Measurements from ENCODE around the gene ALS2. TPM values are rescaled to one million over a fixed set of nuclear protein-coding genes. Genes with fewer than 3 reads are reported as not detected.

ALS2 gene
- total and polyA plus RNA-seq, 9 donors: 6.1 to 18.5 (median 15.0) TPM

GRCh38 chr2:201775326-201775725 is 5.4 kb downstream of the ALS2 start:
- TF ChIP-seq POLR2A (IDR thresholded peaks at IDR 0.05): no peak
- Histone ChIP-seq H3K4me1 (ENCODE audit: insufficient read depth) (no peaks in the 10 kb centered on the region), H3K27me3 (no peaks in the 10 kb centered on the region), H3K4me3 (no peak overlapping the region), H3K27ac (no peak overlapping the region), H3K36me3 (no peaks in the 10 kb centered on the region), H3K9me3 (no peaks in the 10 kb centered on the region)
- intact Hi-C loops (cut with DNase I): no loop called here
- 100% methylated on average over 1 of the region's 1 CpG for WGBS, 3 donors
- DNase-seq: no peak

- 95 to 96% (median 95%) methylated on average over 2 of the region's 2 CpGs for WGBS, 3 donors
- H3K36me3 ChIP-seq: no peaks in the 10 kb centered on the region
- no peak overlapping the region for H3K27ac ChIP-seq
- no peak for DNase-seq
- no peaks in the 10 kb centered on the region for H3K27me3 ChIP-seq
- no peak for TF ChIP-seq CTCF (IDR thresholded peaks at IDR 0.05)
- TF ChIP-seq POLR2A (IDR thresholded peaks at IDR 0.05): no peak
- TF ChIP-seq EP300 (IDR thresholded peaks at IDR 0.05): no peak
- no peak overlapping the region for H3K4me3 ChIP-seq
- intact Hi-C loops (cut with DNase I): no loop called here
- no peaks in the 10 kb centered on the region for H3K9me3 ChIP-seq
- no peaks in the 10 kb centered on the region for H3K4me1 ChIP-seq (ENCODE audit: insufficient read depth)
Measured at GRCh38 chr2:201774546-201774945, 6.2 kb downstream of the ALS2 start.

- 86 to 89% (median 89%) methylated on average over 1 of the region's 1 CpG for WGBS, 3 donors
- no peaks in the 10 kb centered on the region for H3K36me3 ChIP-seq
- no peaks in the 10 kb centered on the region for H3K9me3 ChIP-seq
- TF ChIP-seq POLR2A (IDR thresholded peaks at IDR 0.05) (no peak), EP300 (IDR thresholded peaks at IDR 0.05) (no peak), CTCF (IDR thresholded peaks at IDR 0.05) (no peak)
- H3K27ac ChIP-seq: no peak overlapping the region
- DNase-seq: no peak
- intact Hi-C loops (cut with DNase I): no loop called here
- no peak overlapping the region for H3K4me3 ChIP-seq
- H3K27me3 ChIP-seq: no peaks in the 10 kb centered on the region
- H3K4me1 ChIP-seq (ENCODE audit: insufficient read depth): no peaks in the 10 kb centered on the region
Measured at GRCh38 chr2:201773990-201774389, 6.7 kb downstream of the ALS2 start.

- Histone ChIP-seq H3K27ac (no peak overlapping the region), H3K9me3 (no peaks in the 10 kb centered on the region), H3K4me3 (no peak overlapping the region), H3K4me1 (ENCODE audit: insufficient read depth) (no peaks in the 10 kb centered on the region), H3K36me3 (no peaks in the 10 kb centered on the region), H3K27me3 (no peaks in the 10 kb centered on the region)
- intact Hi-C loops (cut with DNase I): no loop called here
- TF ChIP-seq EP300 (IDR thresholded peaks at IDR 0.05) (no peak), POLR2A (IDR thresholded peaks at IDR 0.05) (no peak), CTCF (IDR thresholded peaks at IDR 0.05) (no peak)
- DNase-seq: no peak
- 86 to 91% (median 88%) methylated on average over 4 of the region's 4 CpGs for WGBS, 3 donors
Measured at GRCh38 chr2:201769666-201770373, 10.9 kb downstream of the ALS2 start.

- H3K9me3 ChIP-seq: no peaks in the 10 kb centered on the region
- H3K27me3 ChIP-seq: no peaks in the 10 kb centered on the region
- H3K27ac ChIP-seq: no peak overlapping the region
- intact Hi-C loops (cut with DNase I): no loop called here
- 39 to 74% (median 40%) methylated on average over 1 of the region's 1 CpG for WGBS, 3 donors
- TF ChIP-seq POLR2A (IDR thresholded peaks at IDR 0.05) (no peak), EP300 (IDR thresholded peaks at IDR 0.05) (no peak), CTCF (IDR thresholded peaks at IDR 0.05) (no peak)
- no peak overlapping the region for H3K4me3 ChIP-seq
- DNase-seq: no peak
- H3K36me3 ChIP-seq: no peaks in the 10 kb centered on the region
- no peaks in the 10 kb centered on the region for H3K4me1 ChIP-seq (ENCODE audit: insufficient read depth)
Measured at GRCh38 chr2:201768918-201769317, 11.8 kb downstream of the ALS2 start.

Measured in ovary (tissue), 9 donors.